ENCODE data around the gene PACC1. TPM values are rescaled to one million over a fixed set of nuclear protein-coding genes. Genes with fewer than 3 reads are reported as not detected.

The PACC1 gene
- total RNA-seq, 1 donor from 2014 or later, result 15.0 TPM

GRCh38 chr1:212364985-212365384, 49.7 kb downstream of the PACC1 start:
- FAIRE-seq (no peak), DNase-seq (ENCODE audit: low read depth) (no peak)
- H3K36me3 ChIP-seq (ENCODE audit: control insufficient read depth, insufficient read depth, low read length), result peaks cover 1% of the 10 kb centered on the region
- TF ChIP-seq CTCF (IDR thresholded peaks at IDR 0.05; ENCODE audit: insufficient read depth, low read length, severe bottlenecking), result no peak
- no peaks in the 10 kb centered on the region for H3K27me3 ChIP-seq (ENCODE audit: control insufficient read depth, insufficient read depth, low read length)
- no peak overlapping the region for H3K4me3 ChIP-seq (ENCODE audit: low read depth, low read length)

GRCh38 chr1:212359794-212360479, 54.7 kb downstream of the PACC1 start:
- no peak for TF ChIP-seq CTCF (IDR thresholded peaks at IDR 0.05; ENCODE audit: insufficient read depth, low read length, severe bottlenecking)

GRCh38 chr1:212355230-212355969, 59.3 kb downstream of the PACC1 start:
- Histone ChIP-seq H3K4me3 (ENCODE audit: low read depth, low read length) (no peak overlapping the region), H3K27me3 (ENCODE audit: control insufficient read depth, insufficient read depth, low read length) (no peaks in the 10 kb centered on the region), H3K36me3 (ENCODE audit: control insufficient read depth, insufficient read depth, low read length) (peaks cover 3% of the 10 kb centered on the region)
- no peak for TF ChIP-seq CTCF (IDR thresholded peaks at IDR 0.05; ENCODE audit: insufficient read depth, low read length, severe bottlenecking)
- FAIRE-seq, result no peak
- no peak for DNase-seq (ENCODE audit: low read depth)

More at GRCh38 chr1:212359794-212360479, 54.7 kb downstream of the PACC1 start:
- no peak for FAIRE-seq
- Histone ChIP-seq H3K27me3 (ENCODE audit: control insufficient read depth, insufficient read depth, low read length) (no peaks in the 10 kb centered on the region), H3K36me3 (ENCODE audit: control insufficient read depth, insufficient read depth, low read length) (peaks cover 5% of the 10 kb centered on the region), H3K4me3 (ENCODE audit: low read depth, low read length) (no peak overlapping the region)
- DNase-seq (ENCODE audit: low read depth), result peak; percentile 31

- no peak for TF ChIP-seq CTCF (IDR thresholded peaks at IDR 0.05; ENCODE audit: insufficient read depth, low read length, severe bottlenecking)
- no peak for DNase-seq (ENCODE audit: low read depth)
- Histone ChIP-seq H3K27me3 (ENCODE audit: control insufficient read depth, insufficient read depth, low read length) (no peaks in the 10 kb centered on the region), H3K4me3 (ENCODE audit: low read depth, low read length) (no peak overlapping the region), H3K36me3 (ENCODE audit: control insufficient read depth, insufficient read depth, low read length) (peaks cover 3% of the 10 kb centered on the region)
- no peak for FAIRE-seq
Observed at GRCh38 chr1:212354464-212354863, 60.2 kb downstream of the PACC1 start.

GRCh38 chr1:212353181-212353580, 61.5 kb downstream of the PACC1 start:
- Histone ChIP-seq H3K27me3 (ENCODE audit: control insufficient read depth, insufficient read depth, low read length) (no peaks in the 10 kb centered on the region), H3K36me3 (ENCODE audit: control insufficient read depth, insufficient read depth, low read length) (peaks cover 4% of the 10 kb centered on the region), H3K4me3 (ENCODE audit: low read depth, low read length) (no peak overlapping the region)
- TF ChIP-seq CTCF (IDR thresholded peaks at IDR 0.05; ENCODE audit: insufficient read depth, low read length, severe bottlenecking), result no peak
- FAIRE-seq (peak; percentile 68), DNase-seq (ENCODE audit: low read depth) (no peak)
